ENCODE data around the gene WFDC1. TPM values are rescaled to one million over a fixed set of nuclear protein-coding genes. Genes with fewer than 3 reads are reported as not detected.

The WFDC1 gene
- total RNA-seq, 2 donors from 2014 or later = 0.78 to 2.3 TPM

GRCh38 chr16:84321932-84322331 is 27.3 kb downstream of the WFDC1 start:
- H3K9me3 ChIP-seq = peaks cover 0 to 6% (median 0%) of the 10 kb centered on the region in 3 donors
- ATAC-seq (no peak), DNase-seq (no peak)
- H3K36me3 ChIP-seq (replicated peaks in 1 of 2; ENCODE audit: insufficient read depth in 1 of 2, low read depth in 2 of 2) = no peaks in the 10 kb centered on the region
- H3K27me3 ChIP-seq = no peaks in the 10 kb centered on the region
- WGBS, 2 donors = 21 to 34% methylated on average over 3 to 4 of the region's 4 CpGs
- H3K27ac ChIP-seq = no peak overlapping the region
- intact Hi-C loops (cut with DNase I) = no loop called here
- TF ChIP-seq POLR2A (IDR thresholded peaks at IDR 0.05) (no peak), CTCF (IDR thresholded peaks at IDR 0.05) (no peak)
- no peaks in the 10 kb centered on the region for H3K4me1 ChIP-seq
- H3K4me3 ChIP-seq = no peak overlapping the region

DNA sequence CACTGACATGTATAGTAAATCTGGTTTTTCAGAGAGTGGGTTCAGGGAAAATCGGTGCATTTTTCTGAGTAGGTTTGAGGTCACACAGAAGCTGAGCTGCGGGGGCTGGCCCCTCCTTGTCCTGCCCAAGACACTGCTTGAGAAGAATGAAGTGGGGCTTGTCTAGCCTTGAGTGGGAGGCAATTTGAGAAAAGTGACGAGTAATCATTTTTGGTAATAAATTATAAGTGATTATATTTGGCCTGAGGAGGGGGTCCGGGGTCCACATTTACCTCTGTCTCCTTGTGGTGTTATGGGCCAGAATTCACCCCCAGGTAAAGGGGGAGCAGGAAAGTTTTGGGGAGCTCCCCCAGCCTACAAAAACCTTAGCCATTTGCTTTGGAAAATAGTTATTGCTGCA is 28.1 kb downstream of the WFDC1 start:
- no peaks in the 10 kb centered on the region for H3K36me3 ChIP-seq (replicated peaks in 1 of 2; ENCODE audit: insufficient read depth in 1 of 2, low read depth in 2 of 2)
- no peak overlapping the region for H3K27ac ChIP-seq
- intact Hi-C loops (cut with DNase I) = no loop called here
- no peak overlapping the region for H3K4me3 ChIP-seq
- peaks cover 0 to 5% (median 0%) of the 10 kb centered on the region in 3 donors for H3K9me3 ChIP-seq
- H3K4me1 ChIP-seq = no peaks in the 10 kb centered on the region
- ATAC-seq = no peak
- no peak for DNase-seq
- WGBS, 2 donors = 53 to 56% methylated on average over 4 of the region's 4 CpGs
- no peaks in the 10 kb centered on the region for H3K27me3 ChIP-seq
- TF ChIP-seq POLR2A (IDR thresholded peaks at IDR 0.05) = no peak
- no peak for TF ChIP-seq CTCF (IDR thresholded peaks at IDR 0.05)

DNA sequence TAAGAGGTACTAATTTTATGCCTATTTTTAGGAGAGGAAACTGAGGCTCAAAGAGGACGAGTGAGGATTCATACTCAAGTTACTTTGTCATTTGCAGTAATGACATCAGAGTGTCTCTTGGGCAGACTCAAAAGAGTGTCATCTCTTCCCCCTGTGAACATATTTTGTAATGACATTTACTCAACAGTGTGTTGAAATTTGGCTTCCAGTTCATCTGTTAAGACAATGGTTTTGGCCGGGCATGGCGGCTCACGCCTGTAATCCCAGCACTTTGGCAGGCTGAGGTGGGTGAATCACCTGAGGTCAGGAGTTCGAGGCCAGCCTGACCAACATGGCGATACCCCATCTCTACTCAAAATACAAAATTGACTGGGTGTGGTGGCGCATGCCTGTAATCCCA is 28.9 kb downstream of the WFDC1 start:
- Histone ChIP-seq H3K27me3 (no peaks in the 10 kb centered on the region), H3K4me3 (no peak overlapping the region), H3K27ac (no peak overlapping the region), H3K36me3 (replicated peaks in 1 of 2; ENCODE audit: insufficient read depth in 1 of 2, low read depth in 2 of 2) (no peaks in the 10 kb centered on the region), H3K9me3 (no peaks in the 10 kb centered on the region), H3K4me1 (no peaks in the 10 kb centered on the region)
- WGBS, 2 donors = 62 to 68% methylated on average over 7 of the region's 7 CpGs
- ATAC-seq (no peak), DNase-seq (no peak)
- no peak for TF ChIP-seq CTCF (IDR thresholded peaks at IDR 0.05)
- intact Hi-C loops (cut with DNase I) = no loop called here

DNA sequence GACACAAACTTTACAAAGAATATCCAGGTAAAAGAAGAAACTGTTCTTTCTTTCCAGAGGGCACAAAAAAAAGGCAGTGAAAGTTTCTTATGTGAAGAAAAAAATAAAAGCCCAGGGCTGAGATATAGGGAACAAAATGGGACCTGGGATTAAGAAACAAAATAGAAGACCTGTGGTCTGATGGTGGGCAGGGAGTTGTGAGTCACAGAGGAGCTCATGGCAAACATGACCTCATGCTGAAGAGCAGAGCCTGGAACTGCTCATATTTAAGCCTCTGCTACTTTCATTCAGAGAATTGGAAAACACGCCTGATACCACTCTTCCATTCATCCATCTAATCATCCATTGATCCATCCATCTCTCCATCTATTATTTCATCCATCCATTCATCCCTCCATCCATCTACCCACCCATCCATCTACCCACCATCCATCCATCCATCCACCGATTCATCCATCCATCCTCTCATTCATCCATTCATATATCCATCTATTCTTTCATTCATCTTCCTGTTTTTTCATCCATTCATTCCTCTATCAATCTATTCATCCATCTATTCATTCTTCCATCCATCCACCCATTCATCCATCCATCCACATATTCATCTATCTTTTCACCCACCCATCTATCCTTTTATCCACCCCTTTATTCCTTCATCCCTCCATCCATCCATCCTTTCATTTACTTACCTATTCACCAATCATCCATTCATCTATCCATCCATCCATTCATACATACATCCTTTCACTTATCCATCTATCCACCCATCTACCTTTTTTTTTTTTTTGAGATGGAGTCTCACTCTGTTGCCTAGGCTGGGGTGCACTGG is 30.0 kb downstream of the WFDC1 start:
- Histone ChIP-seq H3K4me3 (no peak overlapping the region), H3K27me3 (no peaks in the 10 kb centered on the region), H3K27ac (no peak overlapping the region), H3K9me3 (no peaks in the 10 kb centered on the region), H3K36me3 (replicated peaks in 1 of 2; ENCODE audit: insufficient read depth in 1 of 2, low read depth in 2 of 2) (no peaks in the 10 kb centered on the region), H3K4me1 (no peaks in the 10 kb centered on the region)
- TF ChIP-seq POLR2A (IDR thresholded peaks at IDR 0.05) (no peak), CTCF (IDR thresholded peaks at IDR 0.05) (no peak)
- intact Hi-C loops (cut with DNase I) = no loop called here
- no peak for ATAC-seq
- no peak for DNase-seq
- WGBS, 2 donors = 36 to 49% methylated on average over 2 of the region's 2 CpGs

DNA sequence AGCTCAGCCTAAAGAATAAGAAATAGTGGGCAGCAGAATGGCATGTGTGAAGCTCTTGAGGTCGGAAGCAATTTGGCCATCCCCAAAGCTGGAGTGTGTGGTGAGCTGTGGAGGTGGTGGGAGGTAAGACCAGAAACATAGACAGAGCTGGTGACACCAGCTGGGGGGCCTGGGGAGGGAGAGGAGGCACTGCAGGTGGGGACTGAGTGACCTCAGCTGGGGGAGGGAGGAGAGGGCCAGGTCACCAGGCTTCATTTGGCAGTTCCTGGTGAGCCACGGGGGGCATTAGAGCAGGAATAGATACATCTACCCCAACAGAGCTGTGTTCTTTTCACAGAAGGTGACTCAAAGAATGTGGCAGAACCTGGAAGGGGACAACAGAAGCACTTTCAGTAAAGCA is 31.9 kb downstream of the WFDC1 start:
- Histone ChIP-seq H3K9me3 (no peaks in the 10 kb centered on the region), H3K36me3 (replicated peaks in 1 of 2; ENCODE audit: insufficient read depth in 1 of 2, low read depth in 2 of 2) (no peaks in the 10 kb centered on the region), H3K27ac (no peak overlapping the region), H3K27me3 (no peaks in the 10 kb centered on the region), H3K4me3 (no peak overlapping the region), H3K4me1 (no peaks in the 10 kb centered on the region)
- DNase-seq = no peak
- intact Hi-C loops (cut with DNase I) = no loop called here
- ATAC-seq = no peak
- TF ChIP-seq CTCF (IDR thresholded peaks at IDR 0.05) (no peak), POLR2A (IDR thresholded peaks at IDR 0.05) (no peak)
- WGBS, 2 donors = 37 to 49% methylated on average over 2 of the region's 2 CpGs
